Testis (tissue), 3 donors: ENCODE measurements around the gene GRIA4. TPM values are rescaled to one million over a fixed set of nuclear protein-coding genes. Genes with fewer than 3 reads are reported as not detected.
"Not testable (repeated sequence)": the region's sequence is repeated elsewhere in the genome, so short reads cannot be mapped to it uniquely, and the experiment has no call there.

Source experiments
- DNase-seq: peaks from one replicate; pipeline ENCODE4 v3.0.0-alpha.2; 2019
- H3K27ac ChIP-seq, 2 donors: fragments of 200-600 bp; sonication (generic); one replicate each; pipeline ENCODE4 v1.5.1; 2019
- H3K27me3 ChIP-seq: fragments of 200-600 bp; sonication (generic); one replicate; pipeline ENCODE4 v1.5.1; 2019
- H3K36me3 ChIP-seq: fragments of 200-600 bp; sonication (generic); one replicate; pipeline ENCODE4 v1.5.1; 2017; ENCODE audit warnings: low read depth; ENCODE audit errors: missing control alignments
- H3K4me1 ChIP-seq: fragments of 200-600 bp; sonication (generic); one replicate; pipeline ENCODE4 v1.5.1; 2019
- H3K4me3 ChIP-seq, 2 donors: fragments of 200-600 bp; sonication (generic); one replicate each; pipeline ENCODE4 v1.5.1; 2017 to 2019
- H3K9me3 ChIP-seq: fragments of 200-600 bp; sonication (generic); one replicate; pipeline ENCODE4 v1.5.1; 2017
- CTCF ChIP-seq, 3 experiments: fragments of 450-650 bp in 2 of 3; fragments of 200-600 bp in 1 of 3; sonication (generic) in 1 of 3; IDR thresholded peaks; one replicate each; pipeline ENCODE4 v1.5.1; 2016 to 2019; ENCODE audit warnings: antibody characterized with exemption in 3 of 3, mild to moderate bottlenecking in 2 of 3, moderate library complexity in 1 of 3
- POLR2A ChIP-seq: fragments of 450-650 bp; IDR thresholded peaks from one replicate; pipeline ENCODE4 v1.6.1; 2017; ENCODE audit warnings: antibody characterized with exemption, mild to moderate bottlenecking, moderate library complexity
- WGBS, 2 donors: methylation state at CpG; one replicate each; pipeline ENCODE4 v1.1.5; 2018; 5-methylcytosine and 5-hydroxymethylcytosine counted together
- intact Hi-C: fragments of 100-400 bp; cut with DNase I; formaldehyde crosslinking; loops from one replicate; pipeline ENCODE4 v1.15.1; 2023; ENCODE audit warnings: low total_unique reads
- polyA plus RNA-seq: library from polyadenylated mRNA; stranded (reverse); fragments of 350-450 nt; fragmentation: Illumina TruSeq; extraction: RNeasy Lipid Tissue Mini Kit (QIAGEN cat#74804); gene quantifications from one replicate; pipeline ENCODE4 v1.2.3, GENCODE V29; 2014; ENCODE audit warnings: low read depth, low replicate concordance; ENCODE audit not compliant: insufficient read depth
- total RNA-seq, 2 donors: library from RNA; depleted of rRNA; stranded (reverse); fragments of >200 nt; gene quantifications; one replicate each; pipeline ENCODE4 v1.2.3, GENCODE V29; 2016

The GRIA4 gene
- total and polyA plus RNA-seq, 3 donors from 2014 or later, result 0.08 to 1.1 (median 0.18) TPM

- intact Hi-C loops, result no loop called here
- H3K36me3 ChIP-seq, result no peaks in the 10 kb centered on the region
- no peaks in the 10 kb centered on the region for H3K4me1 ChIP-seq
- no peak for DNase-seq
- no peaks in the 10 kb centered on the region for H3K27me3 ChIP-seq
- 77 to 89% methylated on average over 2 of the region's 2 CpGs for WGBS, 2 donors
- no peaks in the 10 kb centered on the region for H3K9me3 ChIP-seq
- H3K4me3 ChIP-seq, result no peak overlapping the region
- no peak overlapping the region for H3K27ac ChIP-seq
- no peak for TF ChIP-seq POLR2A
- TF ChIP-seq CTCF (IDR thresholded peaks at IDR 0.05), result no peak
Observed at GRCh38 chr11:105769627-105770026, 159.8 kb downstream of the GRIA4 start.

GRCh38 chr11:105773452-105773851 is 163.6 kb downstream of the GRIA4 start:
- H3K36me3 ChIP-seq, H3K27me3 ChIP-seq, H3K27ac ChIP-seq, H3K4me1 ChIP-seq, H3K9me3 ChIP-seq, intact Hi-C loops, DNase-seq, H3K4me3 ChIP-seq: not testable (repeated sequence)
- WGBS, 2 donors, result 94 to 95% methylated on average over 3 of the region's 3 CpGs

GRCh38 chr11:105774899-105775298 is 165.0 kb downstream of the GRIA4 start:
- TF ChIP-seq CTCF (IDR thresholded peaks at IDR 0.05), result no peak
- no peak for TF ChIP-seq POLR2A
- intact Hi-C loops, result no loop called here
- WGBS, 2 donors, result 78 to 94% methylated on average over 4 of the region's 4 CpGs

GRCh38 chr11:105780781-105781525 is 171.1 kb downstream of the GRIA4 start:
- no peaks in the 10 kb centered on the region for H3K9me3 ChIP-seq
- no peak overlapping the region for H3K27ac ChIP-seq
- H3K4me1 ChIP-seq, result no peaks in the 10 kb centered on the region
- no peak for TF ChIP-seq POLR2A
- TF ChIP-seq CTCF (IDR thresholded peaks at IDR 0.05), result no peak
- WGBS, 2 donors, result 64 to 71% methylated on average over 3 of the region's 3 CpGs
- intact Hi-C loops, result no loop called here
- H3K27me3 ChIP-seq, result no peaks in the 10 kb centered on the region
- no peak for DNase-seq
- H3K36me3 ChIP-seq, result no peaks in the 10 kb centered on the region
- no peak overlapping the region for H3K4me3 ChIP-seq

More at GRCh38 chr11:105774899-105775298, 165.0 kb downstream of the GRIA4 start:
- H3K27me3 ChIP-seq, result no peaks in the 10 kb centered on the region
- no peak overlapping the region for H3K27ac ChIP-seq
- H3K36me3 ChIP-seq, result no peaks in the 10 kb centered on the region
- H3K9me3 ChIP-seq, result no peaks in the 10 kb centered on the region
- DNase-seq, result no peak
- H3K4me1 ChIP-seq, result no peaks in the 10 kb centered on the region
- H3K4me3 ChIP-seq, result no peak overlapping the region

GRCh38 chr11:105781807-105782206 is 171.9 kb downstream of the GRIA4 start:
- intact Hi-C loops, result no loop called here
- no peak for TF ChIP-seq CTCF (IDR thresholded peaks at IDR 0.05)
- TF ChIP-seq POLR2A, result no peak
- Histone ChIP-seq H3K9me3 (no peaks in the 10 kb centered on the region), H3K36me3 (no peaks in the 10 kb centered on the region), H3K27ac (no peak overlapping the region), H3K27me3 (no peaks in the 10 kb centered on the region), H3K4me1 (no peaks in the 10 kb centered on the region), H3K4me3 (no peak overlapping the region)
- DNase-seq, result no peak
- 53 to 90% methylated on average over 1 of the region's 1 CpG for WGBS, 2 donors
